C4-2B (cell line): ENCODE measurements around the gene SCP2.

Experiments
- H3K27ac ChIP-seq: fragments of 450-650 bp; 2 replicates; pipeline ENCODE4 v1.5.1; 2017
- ZFX ChIP-seq: fragments of 450-650 bp; IDR thresholded peaks from 2 replicates; pipeline ENCODE4 v1.6.1; 2017
- TF ChIP-seq, protein P1 (sequence below): fragments of 450-650 bp; conservative IDR thresholded peaks from 2 replicates; pipeline ENCODE4 v1.5.1; 2017; ENCODE audit warnings: mild to moderate bottlenecking

Gene SCP2

DNA sequence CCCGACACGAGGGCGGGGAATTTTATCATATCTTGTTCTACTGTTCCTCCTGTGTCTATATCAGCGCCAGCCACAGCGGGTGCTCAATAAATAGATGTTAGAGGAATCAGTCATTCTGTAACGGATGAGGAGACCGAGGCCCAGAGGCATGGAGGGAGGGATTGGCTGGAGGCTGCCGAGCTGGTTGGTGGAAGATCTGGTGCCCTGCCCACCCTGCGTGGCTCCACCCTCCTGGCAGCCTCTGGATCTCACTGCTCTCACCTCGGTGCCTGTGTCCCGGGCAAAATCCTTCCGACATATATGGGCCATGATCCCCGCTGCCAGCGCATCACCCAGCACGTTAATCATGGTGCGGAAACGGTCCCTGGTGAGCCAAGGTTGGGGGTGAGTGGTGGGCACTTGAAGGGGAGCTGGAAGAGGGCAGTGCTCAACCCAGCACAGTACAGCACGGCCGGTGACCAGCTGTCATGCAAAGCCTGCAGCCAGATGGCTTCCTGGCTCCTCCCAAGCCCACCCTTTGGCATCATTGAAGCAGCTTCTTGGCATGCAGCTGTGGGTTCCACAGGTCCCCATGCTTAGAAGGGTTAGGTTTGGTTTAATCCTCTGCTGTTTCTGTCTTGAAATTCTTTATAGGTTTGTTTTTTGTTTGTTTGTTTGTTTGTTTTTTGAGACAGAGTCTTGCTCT, 161.7 kb downstream of the SCP2 start:
- TF ChIP-seq ZFX, result no peak
- TF ChIP-seq, protein P1, sequence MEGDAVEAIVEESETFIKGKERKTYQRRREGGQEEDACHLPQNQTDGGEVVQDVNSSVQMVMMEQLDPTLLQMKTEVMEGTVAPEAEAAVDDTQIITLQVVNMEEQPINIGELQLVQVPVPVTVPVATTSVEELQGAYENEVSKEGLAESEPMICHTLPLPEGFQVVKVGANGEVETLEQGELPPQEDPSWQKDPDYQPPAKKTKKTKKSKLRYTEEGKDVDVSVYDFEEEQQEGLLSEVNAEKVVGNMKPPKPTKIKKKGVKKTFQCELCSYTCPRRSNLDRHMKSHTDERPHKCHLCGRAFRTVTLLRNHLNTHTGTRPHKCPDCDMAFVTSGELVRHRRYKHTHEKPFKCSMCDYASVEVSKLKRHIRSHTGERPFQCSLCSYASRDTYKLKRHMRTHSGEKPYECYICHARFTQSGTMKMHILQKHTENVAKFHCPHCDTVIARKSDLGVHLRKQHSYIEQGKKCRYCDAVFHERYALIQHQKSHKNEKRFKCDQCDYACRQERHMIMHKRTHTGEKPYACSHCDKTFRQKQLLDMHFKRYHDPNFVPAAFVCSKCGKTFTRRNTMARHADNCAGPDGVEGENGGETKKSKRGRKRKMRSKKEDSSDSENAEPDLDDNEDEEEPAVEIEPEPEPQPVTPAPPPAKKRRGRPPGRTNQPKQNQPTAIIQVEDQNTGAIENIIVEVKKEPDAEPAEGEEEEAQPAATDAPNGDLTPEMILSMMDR, result no peak
- no peak overlapping the region for H3K27ac ChIP-seq

DNA sequence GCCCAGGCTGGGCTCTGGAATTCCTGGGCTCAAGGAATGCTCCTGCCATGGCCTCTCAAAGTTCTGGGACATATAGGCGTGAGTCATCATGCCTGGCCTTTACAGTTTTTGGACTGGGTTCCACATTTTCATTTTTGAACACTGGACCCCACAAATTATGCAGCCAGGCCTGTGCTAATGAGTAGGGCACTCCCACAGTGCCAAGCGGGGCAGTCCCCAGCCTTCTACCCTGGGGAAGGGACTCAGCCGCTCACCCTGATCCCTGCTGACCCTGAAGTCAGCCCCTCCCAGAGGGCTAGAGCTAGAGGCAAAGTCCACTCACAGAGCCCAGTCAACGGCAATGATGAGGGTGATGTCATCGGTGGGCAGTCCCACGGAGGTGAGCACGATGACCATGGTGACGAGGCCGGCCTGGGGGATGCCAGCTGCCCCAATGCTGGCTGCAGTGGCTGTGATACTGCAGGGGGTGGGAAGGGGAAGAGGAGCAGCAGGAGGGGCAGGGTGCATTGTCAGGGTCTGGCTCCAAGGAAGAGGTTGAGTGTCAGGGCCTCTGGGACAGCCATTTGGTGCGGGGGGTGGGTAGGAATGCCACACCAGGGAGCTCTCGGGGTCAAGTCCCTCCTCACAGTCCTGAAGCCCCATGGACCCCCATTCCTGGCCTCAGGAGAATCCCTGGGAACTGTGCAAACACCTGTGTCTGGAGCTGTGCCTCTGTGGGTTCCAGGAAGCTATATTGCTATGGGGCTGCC, 162.6 kb downstream of the SCP2 start:
- TF ChIP-seq, protein P1, result no peak
- TF ChIP-seq ZFX, result no peak

DNA sequence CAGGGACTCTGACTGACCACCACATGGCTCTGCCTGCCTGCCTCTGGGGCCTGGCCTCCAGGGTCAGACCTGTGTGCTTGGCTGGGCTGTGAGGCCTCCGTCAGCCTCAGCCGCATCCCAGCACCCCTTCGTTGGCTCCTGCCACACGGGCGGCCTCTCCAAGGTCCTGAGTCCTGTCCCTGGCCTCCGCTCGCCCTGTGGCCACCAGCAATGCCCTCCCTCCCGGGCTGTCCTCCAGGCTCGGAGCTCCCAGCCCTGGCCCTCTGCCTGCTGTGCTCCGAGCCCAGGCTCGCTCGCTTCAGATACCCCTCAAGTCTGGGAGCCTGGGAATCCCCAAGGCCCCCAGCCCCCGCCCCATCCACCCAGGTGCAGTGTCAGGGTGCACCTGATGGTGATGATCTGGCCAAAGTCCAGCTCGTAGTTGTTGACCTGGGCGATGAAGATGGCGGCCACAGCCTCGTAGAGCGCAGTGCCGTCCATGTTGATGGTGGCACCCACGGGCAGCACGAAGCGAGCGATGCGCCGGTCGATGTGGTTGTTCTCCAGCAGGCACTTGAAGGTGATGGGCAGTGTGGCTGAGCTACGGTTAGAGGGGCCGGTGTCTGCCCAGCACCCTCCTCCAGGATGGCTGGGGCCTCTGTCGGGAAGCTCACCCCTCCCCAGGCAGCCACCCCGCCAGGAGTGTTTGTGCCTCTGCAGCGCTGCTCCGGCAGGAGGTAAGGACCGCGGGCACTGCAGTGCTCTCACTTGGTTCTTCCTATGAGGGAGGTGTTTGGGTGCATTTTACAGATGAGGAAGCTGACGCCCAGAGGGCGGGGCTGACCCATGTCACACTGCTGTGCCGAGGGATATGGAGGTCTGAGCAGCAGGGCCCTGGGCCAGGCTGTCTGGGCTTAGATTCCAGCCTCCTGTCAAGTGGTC, 163.4 kb downstream of the SCP2 start:
- no peak overlapping the region for H3K27ac ChIP-seq
- TF ChIP-seq, protein P1, result no peak
- no peak for TF ChIP-seq ZFX

More for the DNA sequence above, 162.6 kb downstream of the SCP2 start:
- no peak overlapping the region for H3K27ac ChIP-seq

DNA sequence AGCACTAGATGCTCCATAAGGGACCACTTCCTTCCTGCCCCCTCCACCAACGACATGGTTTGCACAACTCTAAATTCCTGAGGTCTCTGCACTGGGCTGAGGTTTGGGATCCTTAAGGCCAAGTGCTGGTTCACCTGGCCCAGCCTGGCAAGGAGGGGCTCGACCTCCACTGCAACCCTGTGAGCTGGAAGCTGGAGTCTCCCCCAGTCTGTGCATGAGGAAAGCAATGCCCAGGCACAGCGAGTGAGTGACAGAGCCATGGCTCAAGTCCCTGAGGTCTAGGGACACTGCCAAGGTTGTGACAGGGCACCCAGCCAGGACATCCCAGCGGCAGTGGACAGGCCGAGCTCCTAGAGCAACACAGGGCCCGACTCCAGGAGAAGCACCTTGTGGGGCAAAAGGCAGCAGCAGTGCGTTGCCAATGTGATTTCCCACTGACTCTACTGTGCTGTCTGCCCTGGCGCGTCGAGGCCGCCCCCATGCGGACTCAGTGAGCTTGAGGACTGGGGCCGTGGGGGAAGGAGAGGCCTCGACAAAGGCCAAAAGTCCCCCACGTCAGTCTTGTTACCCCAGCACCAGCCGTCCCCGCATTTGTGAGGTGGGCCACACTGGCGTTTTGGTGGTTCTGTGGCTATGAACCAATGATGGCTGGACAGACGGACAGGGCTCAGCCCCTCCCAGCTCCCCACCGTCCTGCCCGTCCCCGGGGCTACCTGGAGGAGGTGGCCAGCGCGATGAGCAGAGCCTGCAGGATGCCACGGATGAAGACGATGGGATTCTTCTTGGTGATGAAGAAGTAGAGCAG, 165.0 kb downstream of the SCP2 start:
- H3K27ac ChIP-seq, result no peak overlapping the region; the same call in 1 of the 2 replicates
- no peak for TF ChIP-seq ZFX
- TF ChIP-seq, protein P1, result no peak

DNA sequence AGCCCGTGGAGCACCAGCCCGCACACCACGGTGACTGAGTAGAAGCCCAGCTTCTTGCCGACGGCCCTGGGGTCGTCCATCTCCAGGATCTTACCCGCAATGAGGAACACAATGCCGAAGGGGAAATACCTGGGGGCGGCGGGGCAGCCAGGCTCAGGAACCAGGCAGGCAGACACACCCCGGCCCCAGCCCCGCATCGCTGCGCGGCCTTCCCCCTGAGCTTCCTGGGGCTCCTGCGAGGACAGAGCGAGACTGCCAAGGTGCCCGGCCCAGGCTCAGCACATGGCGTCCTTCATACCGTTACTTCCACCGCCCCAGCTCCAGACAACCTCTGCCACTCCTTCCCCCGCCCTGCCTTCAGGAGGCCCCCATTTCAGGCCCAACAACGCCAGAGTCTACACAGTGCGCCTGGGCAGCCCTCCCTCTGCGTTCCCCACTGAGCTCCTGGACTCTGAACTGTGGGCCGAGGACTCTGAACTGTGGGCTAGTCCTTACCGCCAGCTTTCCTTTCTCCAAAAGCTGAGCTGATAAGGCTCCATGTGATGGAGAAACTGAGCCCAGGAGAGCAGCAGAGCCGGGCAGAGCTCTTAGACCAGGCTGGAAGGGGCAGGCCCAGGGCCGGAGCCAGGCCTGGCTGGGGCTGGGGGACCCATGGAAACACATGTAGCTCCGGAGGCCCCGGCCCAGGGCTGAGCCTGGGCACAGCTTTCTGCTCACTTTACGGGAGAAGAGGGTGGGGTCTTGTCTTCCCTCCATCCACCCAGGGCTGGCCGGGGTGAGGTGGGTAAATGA, 165.8 kb downstream of the SCP2 start:
- TF ChIP-seq, protein P1, result no peak
- TF ChIP-seq ZFX, result no peak
- H3K27ac ChIP-seq, result no peak overlapping the region; the same call in 1 of the 2 replicates

DNA sequence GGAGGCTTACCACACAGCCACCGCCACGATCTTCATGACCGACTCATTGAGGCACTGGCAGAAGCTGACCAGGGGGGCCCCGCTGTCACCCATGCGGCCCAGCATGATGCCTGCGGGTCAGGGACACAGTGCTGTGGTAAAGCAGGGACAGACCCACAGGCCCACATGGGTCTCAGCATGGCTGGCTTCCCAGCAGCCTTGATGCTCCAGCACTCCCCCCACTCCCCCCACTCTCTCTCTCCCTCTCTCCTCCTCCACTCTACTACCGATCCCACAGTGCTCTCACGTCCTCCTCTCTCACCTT, 166.3 kb downstream of the SCP2 start:
- TF ChIP-seq ZFX, result no peak
- TF ChIP-seq, protein P1, result no peak
- no peak overlapping the region for H3K27ac ChIP-seq
